HG02981 (cell line): ENCODE results near the gene RNF151.
A peak's percentile ranks its signal among the peaks of the same experiment; 100 is the strongest.
"Not testable (repeated sequence)": the region's sequence is repeated elsewhere in the genome, so short reads cannot be mapped to it uniquely, and the experiment has no call there.

Source experiments
- ATAC-seq: cut with Tn5 transposase; IDR thresholded peaks from one replicate; pipeline ENCODE4 v1.9.1; 2021; ENCODE audit warnings: mild to moderate bottlenecking, moderate library complexity; ENCODE audit not compliant: unreplicated experiment

RNF151 gene

DNA sequence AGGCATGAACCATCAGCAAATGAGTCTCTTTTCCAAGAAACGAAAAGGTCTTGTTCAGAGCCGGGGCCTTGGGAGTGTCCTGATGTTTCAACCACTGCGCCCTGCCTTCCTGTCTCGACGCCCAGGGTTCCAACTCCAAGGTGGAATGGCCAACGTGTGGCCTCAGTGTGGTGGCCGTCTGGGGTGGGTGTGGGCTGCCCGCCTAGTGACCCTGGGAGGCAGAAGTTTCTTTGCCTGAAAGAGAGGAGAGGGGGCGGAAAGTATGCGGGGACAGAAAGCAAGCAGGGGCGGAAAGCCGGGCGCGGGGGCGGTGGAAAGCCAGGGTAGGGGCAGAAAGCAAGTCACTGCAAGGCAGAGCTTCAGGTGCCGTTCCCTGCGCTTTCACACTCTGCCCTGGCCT, 27.7 kb upstream of the RNF151 start:
- ATAC-seq: no peak

DNA sequence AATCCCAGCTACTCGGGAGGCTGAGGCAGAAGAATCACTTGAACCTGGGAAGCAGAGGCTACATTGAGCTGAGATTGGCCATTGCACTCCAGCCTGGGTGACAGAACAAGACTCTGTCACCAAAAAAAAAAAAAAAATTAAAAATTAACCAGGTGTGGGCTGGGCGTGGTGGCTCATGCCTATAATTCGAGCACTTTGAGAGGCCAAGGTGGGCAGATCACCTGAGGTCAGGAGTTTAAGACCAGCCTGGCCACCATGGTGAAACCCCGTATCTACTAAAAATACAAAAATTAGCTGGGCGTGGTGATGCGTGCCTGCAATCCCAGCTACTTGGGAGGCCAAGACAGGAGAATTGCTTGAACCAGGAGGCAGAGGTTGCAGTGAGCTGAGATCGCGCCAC, 26.8 kb upstream of the RNF151 start:
- not testable (repeated sequence) for ATAC-seq

DNA sequence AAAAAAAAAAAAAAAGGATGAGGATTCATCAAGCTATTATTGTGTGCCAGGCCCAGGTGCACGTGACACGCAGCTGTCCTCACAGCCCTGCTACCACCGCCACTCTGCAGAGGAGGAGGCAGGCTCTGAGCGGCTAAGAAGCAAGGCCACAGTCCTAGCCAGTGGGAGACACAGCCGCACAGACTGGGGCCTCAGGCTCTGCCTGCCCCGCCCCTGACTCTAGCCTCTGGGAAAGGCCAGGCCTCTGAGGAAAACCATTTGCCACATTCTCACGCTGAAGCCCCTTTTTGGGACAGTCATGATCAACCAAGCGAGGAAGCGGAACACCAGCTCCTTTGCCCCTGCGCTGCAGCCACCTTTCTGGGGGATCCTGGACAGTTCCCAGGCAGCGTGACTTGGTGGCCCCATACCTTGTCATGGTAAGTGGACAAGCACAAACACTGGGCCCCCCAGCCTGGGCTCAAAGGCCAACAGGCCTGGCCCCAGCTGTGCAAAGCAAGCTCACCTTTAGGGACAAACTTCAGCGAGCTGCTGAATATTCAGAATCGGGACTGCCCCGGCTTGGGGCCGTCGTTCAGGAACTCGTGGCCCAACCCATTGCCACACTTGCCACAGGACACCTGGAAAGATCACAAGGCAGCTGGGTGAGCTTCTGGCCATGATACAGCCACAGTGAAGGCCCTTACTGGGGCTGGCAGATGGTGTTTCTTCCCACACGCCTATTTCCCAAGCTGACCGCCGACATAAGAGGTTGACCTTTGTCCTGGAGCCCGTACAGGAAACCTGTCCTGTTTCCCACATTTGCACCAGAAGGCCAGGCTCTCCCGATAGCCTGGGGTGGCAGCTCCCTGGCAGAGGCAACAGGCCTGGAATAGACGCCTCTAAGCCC, 26.1 kb upstream of the RNF151 start:
- no peak for ATAC-seq

DNA sequence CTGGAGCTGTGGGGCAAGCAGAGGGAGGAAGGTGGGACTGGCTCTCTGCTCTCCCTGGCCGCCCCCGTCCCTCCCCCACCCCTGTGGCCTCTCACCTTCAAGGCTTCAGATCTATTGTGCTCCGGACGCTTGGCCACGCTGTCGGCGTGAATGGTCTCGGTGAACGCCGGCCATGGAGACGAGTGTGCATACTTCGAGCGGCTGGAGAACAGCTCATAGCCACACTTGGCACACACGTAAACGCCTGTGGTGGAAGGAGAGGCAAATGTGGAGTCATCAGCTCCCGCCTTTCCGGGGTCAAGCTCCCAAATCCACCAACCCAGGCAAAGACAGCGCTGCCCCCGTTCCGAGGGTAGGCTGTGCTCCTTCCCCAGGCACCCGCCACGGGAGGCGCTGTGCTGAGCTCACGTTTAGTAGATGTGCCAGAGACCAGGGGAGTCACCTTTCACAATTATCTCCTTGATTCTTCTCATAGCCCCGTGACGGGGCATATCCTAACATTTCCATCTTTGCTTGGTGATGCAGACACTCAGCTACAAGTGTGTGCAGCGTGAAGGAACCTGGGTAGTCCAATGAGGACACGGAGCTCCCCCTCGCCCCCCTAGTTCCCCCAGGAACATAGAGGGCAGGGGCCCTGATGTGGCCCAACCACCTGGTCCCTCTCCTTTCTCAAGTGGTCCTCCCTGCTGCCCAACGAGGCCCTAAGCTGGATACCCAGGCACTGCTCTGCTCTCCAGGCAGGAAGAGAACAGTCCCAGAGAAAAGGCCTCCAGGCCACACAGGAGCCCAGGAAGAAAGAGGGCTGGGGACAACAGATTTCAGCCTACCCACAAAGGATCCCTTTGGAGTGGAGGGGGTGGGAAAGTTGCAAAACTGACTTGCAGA, 25.3 kb upstream of the RNF151 start:
- no peak for ATAC-seq

DNA sequence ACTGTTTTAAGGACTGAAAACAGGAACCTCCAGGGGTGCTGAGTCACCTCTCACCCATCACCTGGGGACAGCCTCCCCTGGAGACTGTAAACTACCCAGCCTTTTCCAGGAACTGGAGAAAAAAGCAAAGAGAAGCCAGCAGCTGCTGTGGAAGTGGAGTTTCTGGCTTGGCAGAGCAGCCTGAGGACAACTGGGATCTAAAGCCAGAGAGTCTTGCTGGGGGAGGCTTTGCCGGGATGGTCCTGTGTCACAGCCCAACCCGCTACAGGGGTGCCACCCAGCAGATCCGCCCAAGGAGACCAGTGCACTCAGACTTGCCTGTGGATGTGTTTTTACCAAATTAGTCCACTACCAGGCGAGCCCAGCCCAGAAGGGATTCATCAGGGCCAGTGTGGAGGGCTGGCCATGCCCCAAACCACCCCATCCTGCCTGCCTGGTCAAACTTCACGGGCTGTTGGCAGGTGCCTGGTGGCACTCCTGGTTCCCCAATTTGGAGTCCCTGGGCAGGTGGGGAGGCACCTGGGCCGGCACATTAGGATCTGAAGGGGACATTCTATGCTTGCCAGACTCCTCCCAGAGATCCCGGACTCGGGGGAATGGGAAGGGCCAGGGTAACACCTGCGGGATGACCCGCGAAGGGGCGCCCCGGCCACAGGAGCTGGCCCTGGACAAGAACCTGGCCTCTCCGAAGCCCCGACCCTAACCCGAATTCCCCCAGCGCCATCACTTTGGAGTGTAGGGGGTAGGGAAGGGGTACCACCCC, 24.4 kb upstream of the RNF151 start:
- ATAC-seq: no peak

DNA sequence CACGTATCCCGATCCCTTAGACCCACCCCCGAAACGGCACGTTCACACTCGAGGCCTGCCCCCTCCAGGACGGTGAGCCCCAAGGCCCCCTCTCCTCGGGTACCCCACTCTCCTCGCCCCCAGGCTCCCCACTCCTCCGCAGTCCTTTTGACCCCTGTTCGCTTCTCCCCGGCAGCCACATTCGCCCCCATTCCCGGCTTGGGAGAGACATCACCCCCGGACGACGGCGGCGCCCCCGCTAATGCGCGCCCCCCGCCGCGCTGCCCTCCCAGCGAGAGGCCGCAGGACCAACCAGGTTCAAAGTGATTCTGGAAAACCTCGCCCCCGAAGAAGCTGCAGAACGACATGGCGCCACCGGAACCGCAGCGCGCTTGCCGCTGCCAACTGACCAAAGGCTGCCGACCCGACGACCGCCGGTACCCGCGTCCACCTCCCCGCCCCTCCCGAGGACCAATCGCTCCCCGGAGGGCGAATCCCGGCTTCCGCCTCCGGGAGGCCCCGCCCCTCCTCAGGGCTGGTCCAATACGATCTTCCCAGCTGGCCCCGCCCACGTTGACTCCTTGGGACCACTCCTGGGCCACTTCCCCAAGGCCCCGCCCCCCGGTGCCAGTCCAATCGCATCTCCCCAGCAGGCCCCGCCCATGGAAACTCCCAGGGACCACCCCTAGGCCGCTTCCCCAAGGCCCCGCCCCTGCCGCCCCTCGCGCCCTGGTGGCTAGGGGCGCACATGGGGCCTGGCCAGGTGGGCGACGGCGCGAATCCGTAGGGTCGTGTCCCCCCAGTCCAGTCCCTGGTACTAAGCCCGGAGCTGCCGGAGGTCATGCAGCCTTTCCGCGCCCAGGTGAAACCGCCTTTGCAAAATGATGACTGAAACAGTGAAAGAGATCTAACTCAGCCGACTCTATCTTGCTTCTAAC, 23.6 kb upstream of the RNF151 start, which contains the start of gene MSRB1:
Gene MSRB1, minus strand, starts transcription at position 390 of the 917 bp plus-strand sequence. Its CDS starts 43 bp downstream, at position 347.
- ATAC-seq: peak; percentile 93

DNA sequence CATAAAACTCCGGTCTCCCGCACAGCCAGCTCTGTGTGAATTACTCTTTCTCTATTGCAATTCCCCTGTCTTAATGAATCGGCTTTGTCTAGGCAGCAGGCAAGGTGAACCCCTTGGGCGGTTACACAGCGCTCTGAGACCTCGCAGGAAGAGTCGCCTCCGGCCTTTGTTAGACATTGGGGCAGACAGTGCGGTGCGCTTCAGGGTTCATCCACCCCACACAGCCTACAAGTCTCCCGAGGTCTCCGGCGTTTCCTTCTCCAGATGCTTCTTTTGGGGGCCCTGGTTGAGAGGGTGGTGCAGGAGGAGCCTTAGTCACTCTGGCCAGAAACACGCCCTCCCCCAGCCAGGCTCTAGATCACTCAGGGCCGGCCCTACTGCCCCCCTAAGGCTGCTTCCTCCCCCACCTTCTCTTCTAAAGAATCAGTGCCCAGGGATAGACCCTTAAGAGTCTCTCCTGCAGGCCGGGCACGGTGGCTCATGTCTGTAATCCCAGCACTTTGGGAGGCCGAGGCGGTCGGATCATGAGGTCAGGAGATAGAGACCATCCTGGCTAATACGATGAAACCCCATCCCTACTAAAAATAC, 21.9 kb upstream of the RNF151 start:
- ATAC-seq: no peak

DNA sequence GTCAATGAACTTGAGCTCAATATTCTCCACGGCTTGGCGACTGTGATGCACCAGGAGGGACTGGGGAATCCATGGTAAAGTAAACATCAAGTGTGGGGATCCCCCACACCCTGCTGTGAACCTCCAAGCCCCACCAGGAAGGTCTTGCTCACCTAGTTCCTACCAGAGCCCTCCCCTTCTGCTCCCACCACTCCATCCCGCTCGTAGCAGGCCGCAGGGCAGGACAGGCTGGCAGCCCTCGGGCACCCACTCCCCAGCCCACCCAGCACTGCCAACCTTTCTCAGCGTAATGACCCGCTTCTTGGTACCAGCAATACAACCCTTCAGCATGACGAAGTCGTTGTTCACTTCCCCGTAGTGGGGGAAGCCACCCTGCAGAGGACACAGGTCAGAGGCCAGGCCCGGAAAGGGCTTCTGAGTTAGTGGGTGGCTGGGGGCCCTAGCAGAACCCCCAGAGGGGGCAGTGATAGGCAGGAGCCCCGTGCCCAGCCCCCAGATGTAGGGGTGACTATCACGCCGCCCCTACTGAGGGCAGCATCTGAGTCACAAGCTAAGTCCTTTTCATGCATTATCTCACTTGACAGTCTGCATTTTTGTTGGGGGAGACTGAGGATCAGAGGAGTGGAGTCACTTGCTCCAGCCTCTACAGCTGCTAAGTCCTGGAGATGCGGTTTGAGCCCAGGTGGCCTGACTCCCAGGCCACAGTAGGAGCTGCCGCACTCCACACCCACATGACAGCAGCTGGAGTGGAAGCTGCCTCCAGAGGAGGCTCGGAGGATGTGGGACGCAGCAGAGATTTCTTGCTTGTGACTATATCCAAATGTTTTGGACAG, 20.9 kb upstream of the RNF151 start:
- ATAC-seq: no peak

DNA sequence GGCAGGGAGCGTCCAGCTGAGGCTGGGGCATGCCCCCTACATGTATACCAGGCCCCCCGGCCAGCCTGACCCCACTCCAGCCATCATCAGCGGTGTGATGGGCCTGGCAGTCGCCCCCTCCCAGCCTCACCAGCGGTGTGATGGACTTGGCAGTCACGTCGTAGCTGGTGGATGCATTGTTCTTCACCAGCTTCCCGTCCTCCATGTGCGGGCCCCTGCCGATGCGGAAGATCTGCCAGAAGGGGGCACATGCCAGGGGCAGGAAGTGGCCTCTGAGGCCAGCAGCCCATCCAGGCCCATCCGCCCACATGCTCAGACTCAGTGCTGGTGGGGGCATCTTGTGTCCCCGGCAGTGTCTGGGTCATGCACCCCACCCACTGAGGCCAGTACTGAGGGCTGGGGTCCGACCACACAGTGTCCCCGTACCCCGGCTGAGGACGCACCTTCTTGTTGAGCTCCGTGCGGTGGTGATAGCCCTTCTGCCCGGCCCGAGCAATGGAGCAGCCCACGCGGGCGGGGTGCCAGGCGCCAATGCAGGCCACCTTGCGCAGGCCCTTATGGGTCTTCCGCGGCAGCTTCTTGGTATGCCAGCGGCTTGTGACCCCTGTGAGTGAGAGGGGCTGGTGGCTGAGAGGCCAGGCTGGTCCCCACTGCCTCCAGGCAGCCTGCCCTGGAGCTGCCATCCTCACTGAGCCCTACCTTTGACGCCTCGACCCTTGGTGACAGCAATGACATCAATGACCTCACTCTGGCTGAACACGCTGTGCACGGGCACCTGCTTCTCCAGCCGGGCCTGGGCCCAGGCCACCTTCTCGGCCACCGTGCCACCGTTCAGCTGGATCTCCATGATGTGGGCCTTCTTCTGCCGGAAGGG, 19.9 kb upstream of the RNF151 start:
- no peak for ATAC-seq

DNA sequence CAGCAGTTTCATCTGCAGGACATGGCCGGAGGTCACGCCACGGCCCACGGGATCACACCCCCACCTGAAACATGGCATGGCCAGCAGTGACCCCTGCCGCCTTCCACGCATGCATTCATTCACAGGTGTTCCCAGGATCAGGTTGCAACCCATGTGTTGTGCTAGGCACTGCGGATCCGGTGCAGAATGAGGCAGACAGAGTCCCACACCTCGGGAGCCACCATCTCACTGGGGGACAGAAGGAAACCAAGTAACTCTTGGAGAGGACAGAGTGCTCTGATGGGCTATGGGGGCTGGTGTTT, 19.3 kb upstream of the RNF151 start:
- no peak for ATAC-seq

DNA sequence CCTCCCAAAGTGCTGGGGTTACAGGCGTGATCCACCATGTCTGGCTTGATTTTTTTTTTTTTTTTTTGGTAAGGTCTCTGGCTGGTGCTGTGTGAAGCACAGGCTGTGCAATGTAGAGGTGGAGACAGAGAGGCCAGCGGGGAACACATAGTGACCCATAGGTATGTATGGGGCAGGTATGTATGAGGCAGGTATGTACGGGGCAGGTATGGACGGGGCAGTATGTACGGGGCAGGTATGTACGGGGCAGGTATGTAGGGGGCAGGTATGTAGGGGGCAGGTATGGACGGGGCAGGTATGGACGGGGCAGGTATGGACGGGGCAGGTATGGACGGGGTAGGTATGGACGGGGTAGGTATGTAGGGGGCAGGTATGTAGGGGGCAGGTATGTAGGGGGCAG, 17.1 kb upstream of the RNF151 start:
- no peak for ATAC-seq

DNA sequence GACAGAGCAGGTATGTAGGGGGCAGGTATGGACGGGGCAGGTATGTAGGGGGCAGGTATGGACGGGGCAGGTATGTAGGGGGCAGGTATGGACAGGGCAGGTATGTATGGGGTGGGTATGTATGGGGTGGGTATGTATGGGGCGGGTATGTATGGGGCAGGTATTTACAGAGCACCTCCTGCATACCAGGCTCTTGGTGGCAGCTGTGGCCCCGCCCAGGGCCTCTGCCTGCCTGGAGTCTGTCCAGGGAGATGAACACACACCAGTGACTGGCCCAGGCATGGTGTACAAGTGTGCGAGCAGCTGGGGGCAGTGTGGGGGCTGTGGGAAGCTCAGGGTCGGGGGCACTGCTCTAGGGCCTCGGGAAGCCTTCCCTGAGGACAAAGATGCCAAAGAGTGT, 16.6 kb upstream of the RNF151 start:
- ATAC-seq: no peak

DNA sequence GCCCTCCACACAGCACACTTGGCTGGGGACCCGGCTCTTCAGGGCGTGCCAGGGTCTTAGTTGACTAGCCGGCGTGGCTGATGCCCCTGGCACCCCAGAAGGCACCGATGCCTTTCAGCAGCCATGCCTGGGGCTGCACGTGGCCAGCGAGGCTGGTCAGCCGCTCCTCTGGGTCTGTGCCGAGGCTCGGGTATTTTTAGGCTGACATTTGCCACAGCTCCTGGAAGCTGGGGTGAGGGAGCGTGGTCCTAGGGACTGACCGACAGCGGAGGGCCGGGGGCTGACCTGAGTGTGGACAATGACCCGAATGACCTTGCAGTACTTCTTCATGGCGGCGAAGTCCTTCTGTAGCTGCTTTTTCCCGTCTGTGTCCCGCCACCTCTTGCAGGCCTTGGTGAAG, 16.1 kb upstream of the RNF151 start:
- ATAC-seq: no peak

DNA sequence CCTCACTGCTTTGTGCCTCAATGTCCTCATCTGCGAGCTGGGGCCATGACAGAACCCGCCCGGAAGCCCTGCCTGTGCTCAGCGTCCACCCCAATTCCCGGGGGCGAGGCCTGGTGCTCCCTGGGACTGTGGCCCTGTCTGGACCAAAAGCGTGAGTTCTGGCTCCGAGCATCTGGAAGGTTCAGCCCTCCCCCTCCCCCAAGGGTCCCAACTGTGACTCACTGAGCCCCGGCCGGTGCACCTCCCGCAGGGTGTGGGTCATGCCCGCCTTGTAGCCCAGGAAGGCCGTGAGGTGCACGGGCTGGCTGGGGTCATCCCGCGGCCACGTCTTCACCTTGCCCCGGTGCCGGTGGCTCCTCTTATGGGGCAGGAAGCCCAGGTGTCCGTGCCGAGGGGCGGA, 12.9 kb upstream of the RNF151 start:
- ATAC-seq: no peak

DNA sequence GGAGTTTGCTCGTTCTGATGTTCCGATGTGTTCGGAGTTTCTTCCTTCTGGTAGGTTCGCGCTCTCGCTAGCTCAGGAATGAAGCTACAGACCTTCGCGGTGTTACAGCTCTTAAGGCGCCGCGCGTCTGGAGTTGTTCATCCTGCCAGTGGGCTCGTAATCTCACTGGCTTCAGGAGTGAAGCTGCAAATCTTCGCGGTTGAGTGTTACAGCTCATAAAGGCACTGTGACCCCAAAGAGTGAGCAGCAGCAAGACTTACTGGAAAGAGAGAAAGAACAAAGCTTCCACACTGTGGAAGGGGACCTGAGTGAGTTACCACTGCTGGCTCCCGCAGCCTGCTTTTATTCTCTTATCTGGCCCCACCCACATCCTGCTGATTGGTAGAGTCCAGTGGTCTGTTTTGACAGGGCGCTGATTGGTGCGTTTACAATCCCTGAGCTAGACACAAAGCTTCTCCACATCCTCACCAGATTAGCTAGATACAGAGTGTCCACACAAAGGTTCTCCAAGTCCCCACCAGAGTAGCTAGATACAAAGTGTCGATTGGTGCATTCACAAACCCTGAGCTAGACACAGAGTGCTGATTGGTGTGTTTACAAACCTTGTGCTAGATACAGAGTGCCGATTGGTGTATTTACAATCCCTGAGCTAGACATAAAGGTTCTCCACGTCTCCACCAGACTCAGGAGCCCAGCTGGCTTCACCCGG, 9.1 kb upstream of the RNF151 start:
- not testable (repeated sequence) for ATAC-seq

DNA sequence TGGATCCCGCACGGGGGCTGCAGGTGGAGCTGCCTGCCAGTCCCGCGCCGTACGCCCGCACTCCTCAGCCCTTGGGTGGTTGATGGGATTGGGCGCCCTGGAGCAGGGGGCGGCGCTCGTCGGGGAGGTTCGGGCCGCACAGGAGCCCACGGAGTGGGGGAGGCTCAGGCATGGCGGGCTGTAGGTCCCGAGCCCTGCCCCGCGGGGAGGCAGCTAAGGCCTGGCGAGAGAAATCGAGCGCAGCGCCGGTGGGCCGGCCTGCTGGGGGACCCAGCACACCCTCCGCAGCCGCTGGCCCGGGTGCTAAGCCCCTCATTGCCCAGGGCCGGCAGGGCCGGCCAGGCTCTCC, 8.5 kb upstream of the RNF151 start:
- not testable (repeated sequence) for ATAC-seq

DNA sequence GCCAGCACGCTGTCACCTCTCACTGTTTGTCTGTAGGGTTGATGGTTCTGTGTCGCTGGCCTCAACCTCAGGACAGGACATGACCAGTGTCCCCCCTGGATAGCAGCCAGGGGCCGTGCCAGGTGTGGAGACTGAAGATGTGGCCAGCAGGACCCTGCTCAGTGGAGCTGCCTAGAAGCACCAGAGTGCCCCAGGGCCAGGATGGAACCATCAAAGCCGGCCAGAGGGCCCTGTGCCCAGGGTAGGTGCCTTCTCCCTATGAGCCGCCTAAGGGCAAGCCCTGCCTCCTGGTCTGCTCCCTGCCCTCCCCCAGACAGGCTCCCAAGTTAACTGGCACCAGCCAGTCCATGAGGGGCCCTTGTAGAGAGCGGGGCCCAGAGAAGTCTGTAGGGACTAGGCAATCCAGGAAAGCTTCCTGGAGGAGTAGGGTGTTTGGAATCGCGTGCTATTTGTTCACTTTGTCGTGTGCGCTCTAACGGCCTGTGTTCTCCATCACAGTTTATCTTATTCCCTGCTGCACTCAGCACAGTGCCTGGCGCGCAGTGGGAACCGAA, 7.9 kb upstream of the RNF151 start:
- ATAC-seq: peak; percentile 5
